Activated CD4-positive, alpha-beta T cell treated with anti-CD3 and anti-CD28 coated beads, Interleukin-2, amount 10 ng/mL, durations not matched to agents 24 days and 14 days (primary cell): ENCODE data around the gene CDK1. TPM values are rescaled to one million over a fixed set of nuclear protein-coding genes. Genes with fewer than 3 reads are reported as not detected.

Source experiments
- DNase-seq: peaks from one replicate; pipeline ENCODE4 v3.0.0; 2022
- H3K27ac Mint-ChIP-seq: one replicate; pipeline ENCODE4 v1.8.0; 2022; ENCODE audit warnings: mild to moderate bottlenecking, mixed read lengths
- H3K27me3 Mint-ChIP-seq: one replicate; pipeline ENCODE4 v1.8.0; 2022; ENCODE audit warnings: mixed read lengths
- H3K36me3 Mint-ChIP-seq: one replicate; pipeline ENCODE4 v1.8.0; 2022; ENCODE audit warnings: low read depth, mild to moderate bottlenecking, mixed read lengths
- H3K4me1 Mint-ChIP-seq: one replicate; pipeline ENCODE4 v1.8.0; 2021; ENCODE audit warnings: mixed read lengths
- H3K4me3 Mint-ChIP-seq: one replicate; pipeline ENCODE4 v1.8.0; 2022; ENCODE audit warnings: mild to moderate bottlenecking, moderate library complexity, mixed read lengths
- H3K9me3 Mint-ChIP-seq: one replicate; pipeline ENCODE4 v1.8.0; 2021; ENCODE audit warnings: mixed read lengths
- intact Hi-C: fragments of 100-400 bp; cut with micrococcal nuclease; formaldehyde crosslinking; loops from one replicate; pipeline ENCODE4 v1.15.1; 2023
- total RNA-seq: library from RNA; stranded (reverse); gene quantifications from 2 replicates; pipeline ENCODE4 v1.2.3, GENCODE V29; 2022

CDK1 gene
- total RNA-seq: 101 and 105 TPM in 2 replicates

- H3K36me3 Mint-ChIP-seq: peaks cover 21% of the 10 kb centered on the region
- no peaks in the 10 kb centered on the region for H3K9me3 Mint-ChIP-seq
- H3K4me3 Mint-ChIP-seq: peak within 1 kb of the TSS; percentile 99
- peaks cover 2% of the 10 kb centered on the region for H3K27me3 Mint-ChIP-seq
- DNase-seq: peak; percentile 99
- H3K4me1 Mint-ChIP-seq: peaks cover 32% of the 10 kb centered on the region
- H3K27ac Mint-ChIP-seq: peak within 1 kb of the TSS; percentile 99
- intact Hi-C loops: loop anchor here (1.0 to 10.0 kb wide), 5 partner anchors 46 to 871 kb away; partner anchors contain the start of gene CCDC6
Measured at GRCh38 chr10:60778214-60778970, at the start of gene CDK1. Gene CDK1, plus strand, starts transcription at chr10:60778478. Its CDS starts 1,688 bp downstream, at chr10:60780166.

GRCh38 chr10:60729106-60729505 lies 49.2 kb upstream of the CDK1 start:
- H3K27ac Mint-ChIP-seq: peak overlapping the region; percentile 74
- peak overlapping the region; percentile 84 for H3K4me3 Mint-ChIP-seq
- intact Hi-C loops: loop anchor here (2.0 to 10.0 kb wide), 4 partner anchors 14 to 1456 kb away; no protein-coding TSS in a partner anchor
- DNase-seq: no peak
- peaks cover 6% of the 10 kb centered on the region for H3K9me3 Mint-ChIP-seq
- no peaks in the 10 kb centered on the region for H3K27me3 Mint-ChIP-seq
- peaks cover 11% of the 10 kb centered on the region for H3K36me3 Mint-ChIP-seq
- H3K4me1 Mint-ChIP-seq: peaks cover 72% of the 10 kb centered on the region

GRCh38 chr10:60731134-60731885 lies 47.0 kb upstream of the CDK1 start:
- intact Hi-C loops: loop anchor here (5.0 kb wide), 3 partner anchors 64 to 849 kb away; no protein-coding TSS in a partner anchor
- peak overlapping the region; percentile 89 for H3K27ac Mint-ChIP-seq

GRCh38 chr10:60732198-60732806 lies 46.0 kb upstream of the CDK1 start:
- DNase-seq: peak; percentile 81
- intact Hi-C loops: loop anchor here (1.0 to 5.0 kb wide), 4 partner anchors 46 to 850 kb away; partner anchors contain the start of gene CDK1
- peaks cover 2% of the 10 kb centered on the region for H3K27me3 Mint-ChIP-seq
- H3K4me3 Mint-ChIP-seq: peak overlapping the region; percentile 81
- H3K9me3 Mint-ChIP-seq: no peaks in the 10 kb centered on the region
- peaks cover 48% of the 10 kb centered on the region for H3K4me1 Mint-ChIP-seq
- H3K36me3 Mint-ChIP-seq: peaks cover 2% of the 10 kb centered on the region
- H3K27ac Mint-ChIP-seq: peak overlapping the region; percentile 89

More at GRCh38 chr10:60731134-60731885, 47.0 kb upstream of the CDK1 start:
- Mint-ChIP-seq H3K27me3 (peaks cover 2% of the 10 kb centered on the region), H3K36me3 (peaks cover 2% of the 10 kb centered on the region), H3K4me3 (peak overlapping the region; percentile 81), H3K9me3 (no peaks in the 10 kb centered on the region), H3K4me1 (peaks cover 57% of the 10 kb centered on the region)
- peak; percentile 85 for DNase-seq

- Mint-ChIP-seq H3K4me1 (peaks cover 42% of the 10 kb centered on the region), H3K36me3 (no peaks in the 10 kb centered on the region), H3K27me3 (peaks cover 2% of the 10 kb centered on the region), H3K9me3 (no peaks in the 10 kb centered on the region), H3K27ac (peak overlapping the region; percentile 89), H3K4me3 (peak overlapping the region; percentile 81)
- intact Hi-C loops: loop anchor here (1.0 to 5.0 kb wide), 4 partner anchors 45 to 851 kb away; partner anchors contain the start of gene CDK1
- peak; percentile 88 for DNase-seq
Measured at GRCh38 chr10:60732807-60733516, 45.3 kb upstream of the CDK1 start.

- Mint-ChIP-seq H3K4me1 (peaks cover 39% of the 10 kb centered on the region), H3K36me3 (no peaks in the 10 kb centered on the region), H3K9me3 (no peaks in the 10 kb centered on the region), H3K27me3 (peaks cover 2% of the 10 kb centered on the region), H3K4me3 (peak overlapping the region; percentile 81), H3K27ac (peak overlapping the region; percentile 49)
- intact Hi-C loops: loop anchor here (5.0 kb wide), 3 partner anchors 66 to 851 kb away; no protein-coding TSS in a partner anchor
- DNase-seq: no peak
Measured at GRCh38 chr10:60733517-60733822, 44.8 kb upstream of the CDK1 start.

GRCh38 chr10:60733826-60734225 lies 44.5 kb upstream of the CDK1 start:
- intact Hi-C loops: loop anchor here (1.0 to 5.0 kb wide), 4 partner anchors 8 to 852 kb away; no protein-coding TSS in a partner anchor
- no peaks in the 10 kb centered on the region for H3K36me3 Mint-ChIP-seq
- H3K4me3 Mint-ChIP-seq: peak overlapping the region; percentile 53
- peaks cover 35% of the 10 kb centered on the region for H3K4me1 Mint-ChIP-seq
- H3K9me3 Mint-ChIP-seq: no peaks in the 10 kb centered on the region
- DNase-seq: peak; percentile 60
- H3K27me3 Mint-ChIP-seq: peaks cover 2% of the 10 kb centered on the region
- peak overlapping the region; percentile 20 for H3K27ac Mint-ChIP-seq

GRCh38 chr10:60734226-60734625 lies 44.1 kb upstream of the CDK1 start:
- Mint-ChIP-seq H3K27me3 (peaks cover 5% of the 10 kb centered on the region), H3K27ac (no peak overlapping the region), H3K9me3 (no peaks in the 10 kb centered on the region), H3K36me3 (no peaks in the 10 kb centered on the region), H3K4me1 (peaks cover 31% of the 10 kb centered on the region), H3K4me3 (peak overlapping the region; percentile 53)
- DNase-seq: no peak
- intact Hi-C loops: loop anchor here (1.0 to 5.0 kb wide), 4 partner anchors 8 to 852 kb away; no protein-coding TSS in a partner anchor

- no peak overlapping the region for H3K4me3 Mint-ChIP-seq
- no peak for DNase-seq
- no peaks in the 10 kb centered on the region for H3K36me3 Mint-ChIP-seq
- intact Hi-C loops: no loop called here
- H3K27me3 Mint-ChIP-seq: peaks cover 5% of the 10 kb centered on the region
- H3K27ac Mint-ChIP-seq: no peak overlapping the region
- H3K4me1 Mint-ChIP-seq: peaks cover 24% of the 10 kb centered on the region
- H3K9me3 Mint-ChIP-seq: no peaks in the 10 kb centered on the region
Measured at GRCh38 chr10:60735244-60735643, 43.0 kb upstream of the CDK1 start.

- Mint-ChIP-seq H3K9me3 (no peaks in the 10 kb centered on the region), H3K36me3 (no peaks in the 10 kb centered on the region), H3K27me3 (peaks cover 5% of the 10 kb centered on the region), H3K4me3 (no peak overlapping the region), H3K4me1 (peaks cover 7% of the 10 kb centered on the region), H3K27ac (no peak overlapping the region)
- peak; percentile 23 for DNase-seq
- intact Hi-C loops: no loop called here
Measured at GRCh38 chr10:60737242-60737641, 41.0 kb upstream of the CDK1 start.

- peaks cover 6% of the 10 kb centered on the region for H3K4me1 Mint-ChIP-seq
- intact Hi-C loops: no loop called here
- DNase-seq: no peak
- H3K4me3 Mint-ChIP-seq: no peak overlapping the region
- H3K27me3 Mint-ChIP-seq: peaks cover 5% of the 10 kb centered on the region
- no peak overlapping the region for H3K27ac Mint-ChIP-seq
- H3K36me3 Mint-ChIP-seq: no peaks in the 10 kb centered on the region
- no peaks in the 10 kb centered on the region for H3K9me3 Mint-ChIP-seq
Measured at GRCh38 chr10:60739558-60739957, 38.7 kb upstream of the CDK1 start.

GRCh38 chr10:60742512-60742911 lies 35.8 kb upstream of the CDK1 start:
- Mint-ChIP-seq H3K9me3 (no peaks in the 10 kb centered on the region), H3K27ac (no peak overlapping the region), H3K4me1 (peaks cover 6% of the 10 kb centered on the region), H3K36me3 (no peaks in the 10 kb centered on the region), H3K27me3 (peaks cover 5% of the 10 kb centered on the region), H3K4me3 (no peak overlapping the region)
- no peak for DNase-seq
- intact Hi-C loops: loop anchor here (1.0 kb wide), 1 partner anchor 8 kb away; no protein-coding TSS in a partner anchor
